ENCODE measurements around the gene ADRB2. TPM values are rescaled to one million over a fixed set of nuclear protein-coding genes. Genes with fewer than 3 reads are reported as not detected.

ADRB2 gene
- total and polyA plus RNA-seq, 9 donors, result 0.23 to 2.3 (median 1.0) TPM

GRCh38 chr5:148826739-148827070 lies 294 bp downstream of the ADRB2 start:
- Histone ChIP-seq H3K27me3 (no peaks in the 10 kb centered on the region), H3K9me3 (no peaks in the 10 kb centered on the region), H3K4me1 (ENCODE audit: insufficient read depth) (no peaks in the 10 kb centered on the region), H3K27ac (no peak overlapping the region), H3K4me3 (peak overlapping the region; percentile 46), H3K36me3 (no peaks in the 10 kb centered on the region)
- intact Hi-C loops (cut with DNase I), result no loop called here
- WGBS, 3 donors, result 6 to 8% (median 7%) methylated on average over 21 to 28 of the region's 28 CpGs
- TF ChIP-seq EP300 (IDR thresholded peaks at IDR 0.05), result no peak
- TF ChIP-seq CTCF (IDR thresholded peaks at IDR 0.05), result no peak
- TF ChIP-seq POLR2A (IDR thresholded peaks at IDR 0.05), result no peak
- no peak for DNase-seq

GRCh38 chr5:148827723-148828122 lies 1.3 kb downstream of the ADRB2 start:
- Histone ChIP-seq H3K36me3 (no peaks in the 10 kb centered on the region), H3K27ac (no peak overlapping the region), H3K4me1 (ENCODE audit: insufficient read depth) (no peaks in the 10 kb centered on the region), H3K27me3 (no peaks in the 10 kb centered on the region), H3K9me3 (no peaks in the 10 kb centered on the region), H3K4me3 (no peak overlapping the region)
- TF ChIP-seq CTCF (IDR thresholded peaks at IDR 0.05), result no peak
- no peak for TF ChIP-seq POLR2A (IDR thresholded peaks at IDR 0.05)
- TF ChIP-seq EP300 (IDR thresholded peaks at IDR 0.05), result no peak
- DNase-seq, result no peak
- 83 to 92% (median 88%) methylated on average over 7 of the region's 7 CpGs for WGBS, 3 donors
- intact Hi-C loops (cut with DNase I), result no loop called here

- Histone ChIP-seq H3K36me3 (no peaks in the 10 kb centered on the region), H3K9me3 (no peaks in the 10 kb centered on the region), H3K4me3 (peak overlapping the region; percentile 18), H3K27ac (no peak overlapping the region), H3K27me3 (no peaks in the 10 kb centered on the region), H3K4me1 (ENCODE audit: insufficient read depth) (no peaks in the 10 kb centered on the region)
- intact Hi-C loops (cut with DNase I), result no loop called here
- no peak for TF ChIP-seq EP300 (IDR thresholded peaks at IDR 0.05)
- no peak for TF ChIP-seq CTCF (IDR thresholded peaks at IDR 0.05)
- TF ChIP-seq POLR2A (IDR thresholded peaks at IDR 0.05), result no peak
- no peak for DNase-seq
- WGBS, 3 donors, result 53 to 61% (median 57%) methylated on average over 6 of the region's 6 CpGs
These were observed 2.3 kb downstream of the ADRB2 start for GRCh38 chr5:148828511-148829247.

- no peak for DNase-seq
- Histone ChIP-seq H3K4me1 (ENCODE audit: insufficient read depth) (no peaks in the 10 kb centered on the region), H3K4me3 (no peak overlapping the region), H3K9me3 (no peaks in the 10 kb centered on the region), H3K27ac (no peak overlapping the region), H3K27me3 (no peaks in the 10 kb centered on the region), H3K36me3 (no peaks in the 10 kb centered on the region)
- intact Hi-C loops (cut with DNase I), result no loop called here
- WGBS, 3 donors, result 77 to 88% (median 83%) methylated on average over 3 of the region's 3 CpGs
- no peak for TF ChIP-seq POLR2A (IDR thresholded peaks at IDR 0.05)
These were observed 2.8 kb downstream of the ADRB2 start for GRCh38 chr5:148829248-148829594.

GRCh38 chr5:148829734-148830133 lies 3.3 kb downstream of the ADRB2 start:
- intact Hi-C loops (cut with DNase I), result no loop called here

More at GRCh38 chr5:148829734-148830133, 3.3 kb downstream of the ADRB2 start:
- Histone ChIP-seq H3K9me3 (no peaks in the 10 kb centered on the region), H3K27me3 (no peaks in the 10 kb centered on the region), H3K4me1 (ENCODE audit: insufficient read depth) (no peaks in the 10 kb centered on the region), H3K4me3 (no peak overlapping the region), H3K36me3 (no peaks in the 10 kb centered on the region), H3K27ac (no peak overlapping the region)
- TF ChIP-seq CTCF (IDR thresholded peaks at IDR 0.05) (no peak), EP300 (IDR thresholded peaks at IDR 0.05) (no peak), POLR2A (IDR thresholded peaks at IDR 0.05) (no peak)
- WGBS, 3 donors, result 70 to 74% (median 70%) methylated on average over 5 of the region's 5 CpGs
- DNase-seq, result no peak
